Natural killer cell (primary cell): Measurements from ENCODE around the gene NR5A2. TPM values are rescaled to one million over a fixed set of nuclear protein-coding genes. Genes with fewer than 3 reads are reported as not detected.

ENCODE experiments used
- ATAC-seq, 3 donors: fragments of 150-1000 bp in 2 of 3; fragments of 200-7000 bp in 1 of 3; cut with Tn5 transposase; 1 replicate in 1 of 3; 2 replicates in 2 of 3; pipeline ENCODE4 v1.10.0; 2021; ENCODE audit warnings: mild to moderate bottlenecking in 2 of 3, moderate library complexity in 2 of 3
- DNase-seq, 2 donors: peaks; one replicate each; pipeline versions ENCODE4 v3.0.0 to v3.0.0-alpha.2; 2013 to 2021; ENCODE audit warnings: mixed read lengths in 1 of 2
- H3K27ac ChIP-seq: one replicate; pipeline ENCODE4 v1.5.1; 2013; ENCODE audit warnings: mild to moderate bottlenecking, low read length
- H3K27me3 ChIP-seq: one replicate; pipeline ENCODE4 v1.6.1; 2013; ENCODE audit warnings: low read length; ENCODE audit not compliant: control insufficient read depth, insufficient read depth
- H3K36me3 ChIP-seq: one replicate; pipeline ENCODE4 v1.6.1; 2013; ENCODE audit warnings: low read length; ENCODE audit not compliant: control insufficient read depth, insufficient read depth
- H3K4me1 ChIP-seq: one replicate; pipeline ENCODE4 v1.6.1; 2013; ENCODE audit warnings: low read length; ENCODE audit not compliant: control insufficient read depth, insufficient read depth
- H3K4me3 ChIP-seq: one replicate; pipeline ENCODE4 v1.5.1; 2013; ENCODE audit warnings: low read length
- H3K9me3 ChIP-seq: one replicate; pipeline ENCODE4 v1.6.1; 2013; ENCODE audit warnings: low read length; ENCODE audit not compliant: control insufficient read depth, insufficient read depth
- H3K27ac Mint-ChIP-seq, 2 donors: one replicate each; pipeline ENCODE4 v1.8.0; 2022; ENCODE audit warnings: mild to moderate bottlenecking in 2 of 2, mixed read lengths in 2 of 2, moderate library complexity in 1 of 2
- H3K27me3 Mint-ChIP-seq, 2 donors: one replicate each; pipeline ENCODE4 v1.8.0; 2022; ENCODE audit warnings: low read depth in 2 of 2, mixed read lengths in 2 of 2
- H3K36me3 Mint-ChIP-seq: one replicate; pipeline ENCODE4 v1.8.0; 2022; ENCODE audit warnings: mixed read lengths
- H3K4me1 Mint-ChIP-seq, 2 donors: one replicate each; pipeline ENCODE4 v1.8.0; 2022; ENCODE audit warnings: mixed read lengths in 2 of 2
- H3K4me3 Mint-ChIP-seq: one replicate; pipeline ENCODE4 v1.8.0; 2022; ENCODE audit warnings: mild to moderate bottlenecking, moderate library complexity, mixed read lengths
- H3K9me3 Mint-ChIP-seq, 2 donors: one replicate each; pipeline ENCODE4 v1.8.0; 2022; ENCODE audit warnings: mixed read lengths in 2 of 2
- CTCF ChIP-seq: fragments of 200-600 bp; IDR thresholded peaks from one replicate; pipeline ENCODE4 v1.8.0; 2022; ENCODE audit warnings: antibody characterized with exemption
- WGBS: methylation state at CpG from one replicate; pipeline ENCODE4 v1.1.7; 2013; ENCODE audit warnings: missing lambda C conversion rate; ENCODE audit not compliant: insufficient coverage; 5-methylcytosine and 5-hydroxymethylcytosine counted together
- intact Hi-C: fragments of 100-400 bp; cut with micrococcal nuclease; formaldehyde crosslinking; loops from one replicate; pipeline ENCODE4 v1.14.2; 2022
- total RNA-seq, 4 donors: library from RNA; stranded (reverse); fragments of 120-200 nt in 1 of 4; gene quantifications; one replicate each; pipeline versions ENCODE4 v1.2.3 to v1.2.4, GENCODE V29; 2013 to 2022

NR5A2 gene
- total RNA-seq, 3 donors from 2014 or later (not counting 1 experiment from before 2014, with no cell fraction given) = not detected

GRCh38 chr1:200206761-200207160 lies 179.3 kb downstream of the NR5A2 start:
- no CpG with 5 or more reads among the region's 1 CpG for WGBS
- Mint-ChIP-seq H3K4me1 (no peaks in the 10 kb centered on the region), H3K36me3 (no peaks in the 10 kb centered on the region), H3K27me3 (peaks cover 0 to 14% of the 10 kb centered on the region in 2 donors), H3K27ac (no peak overlapping the region), H3K4me3 (no peak overlapping the region), H3K9me3 (no peaks in the 10 kb centered on the region)
- Histone ChIP-seq H3K4me1 (no peaks in the 10 kb centered on the region), H3K27me3 (no peaks in the 10 kb centered on the region), H3K4me3 (no peak overlapping the region), H3K27ac (no peak overlapping the region), H3K36me3 (no peaks in the 10 kb centered on the region), H3K9me3 (no peaks in the 10 kb centered on the region)
- ATAC-seq = no peak
- intact Hi-C loops = no loop called here
- TF ChIP-seq CTCF = no peak
- no peak for DNase-seq

- ATAC-seq (peak; percentile 56 to 79 (median 64)), DNase-seq (peak in 1 of 2 donors; percentile 34)
- Histone ChIP-seq H3K9me3 (no peaks in the 10 kb centered on the region), H3K27ac (no peak overlapping the region), H3K4me3 (no peak overlapping the region), H3K4me1 (no peaks in the 10 kb centered on the region), H3K27me3 (no peaks in the 10 kb centered on the region), H3K36me3 (no peaks in the 10 kb centered on the region)
- intact Hi-C loops = no loop called here
- Mint-ChIP-seq H3K27me3 (peaks cover 0 to 11% of the 10 kb centered on the region in 2 donors), H3K4me1 (no peaks in the 10 kb centered on the region), H3K36me3 (no peaks in the 10 kb centered on the region), H3K9me3 (no peaks in the 10 kb centered on the region), H3K4me3 (no peak overlapping the region), H3K27ac (no peak overlapping the region)
- TF ChIP-seq CTCF = no peak
- 72% methylated on average over 5 of the region's 6 CpGs for WGBS
Observed at GRCh38 chr1:200207711-200208126, 180.2 kb downstream of the NR5A2 start.

GRCh38 chr1:200211157-200211556 lies 183.6 kb downstream of the NR5A2 start:
- H3K27me3 ChIP-seq = no peaks in the 10 kb centered on the region
- DNase-seq (no peak), ATAC-seq (no peak)
- no peak overlapping the region for H3K27ac ChIP-seq
- no peak overlapping the region for H3K4me3 ChIP-seq
- Mint-ChIP-seq H3K27me3 (peaks cover 4 to 6% of the 10 kb centered on the region in 2 donors), H3K27ac (no peak overlapping the region), H3K9me3 (no peaks in the 10 kb centered on the region), H3K4me3 (no peak overlapping the region), H3K4me1 (no peaks in the 10 kb centered on the region), H3K36me3 (no peaks in the 10 kb centered on the region)
- H3K9me3 ChIP-seq = no peaks in the 10 kb centered on the region
- no peak for TF ChIP-seq CTCF
- intact Hi-C loops = no loop called here
- no peaks in the 10 kb centered on the region for H3K4me1 ChIP-seq
- whole genome bisulfite sequencing = 94% methylated on average over 5 of the region's 7 CpGs
- H3K36me3 ChIP-seq = no peaks in the 10 kb centered on the region

- H3K36me3 ChIP-seq = no peaks in the 10 kb centered on the region
- TF ChIP-seq CTCF = no peak
- no peaks in the 10 kb centered on the region for H3K9me3 Mint-ChIP-seq
- no peaks in the 10 kb centered on the region for H3K4me1 ChIP-seq
- ATAC-seq (no peak), DNase-seq (no peak)
- no peak overlapping the region for H3K27ac ChIP-seq
- 95% methylated on average over 24 of the region's 24 CpGs for WGBS
- H3K9me3 ChIP-seq = no peaks in the 10 kb centered on the region
- H3K4me1 Mint-ChIP-seq = no peaks in the 10 kb centered on the region
- H3K27ac Mint-ChIP-seq = no peak overlapping the region
- H3K4me3 Mint-ChIP-seq = no peak overlapping the region
- intact Hi-C loops = no loop called here
- H3K27me3 Mint-ChIP-seq = peaks cover 3 to 7% of the 10 kb centered on the region in 2 donors
- H3K4me3 ChIP-seq = no peak overlapping the region
- no peaks in the 10 kb centered on the region for H3K36me3 Mint-ChIP-seq
- H3K27me3 ChIP-seq = no peaks in the 10 kb centered on the region
Observed at GRCh38 chr1:200213392-200213791, 185.9 kb downstream of the NR5A2 start.
